ENCODE results near the gene UBE2J2.

UBE2J2 gene

DNA sequence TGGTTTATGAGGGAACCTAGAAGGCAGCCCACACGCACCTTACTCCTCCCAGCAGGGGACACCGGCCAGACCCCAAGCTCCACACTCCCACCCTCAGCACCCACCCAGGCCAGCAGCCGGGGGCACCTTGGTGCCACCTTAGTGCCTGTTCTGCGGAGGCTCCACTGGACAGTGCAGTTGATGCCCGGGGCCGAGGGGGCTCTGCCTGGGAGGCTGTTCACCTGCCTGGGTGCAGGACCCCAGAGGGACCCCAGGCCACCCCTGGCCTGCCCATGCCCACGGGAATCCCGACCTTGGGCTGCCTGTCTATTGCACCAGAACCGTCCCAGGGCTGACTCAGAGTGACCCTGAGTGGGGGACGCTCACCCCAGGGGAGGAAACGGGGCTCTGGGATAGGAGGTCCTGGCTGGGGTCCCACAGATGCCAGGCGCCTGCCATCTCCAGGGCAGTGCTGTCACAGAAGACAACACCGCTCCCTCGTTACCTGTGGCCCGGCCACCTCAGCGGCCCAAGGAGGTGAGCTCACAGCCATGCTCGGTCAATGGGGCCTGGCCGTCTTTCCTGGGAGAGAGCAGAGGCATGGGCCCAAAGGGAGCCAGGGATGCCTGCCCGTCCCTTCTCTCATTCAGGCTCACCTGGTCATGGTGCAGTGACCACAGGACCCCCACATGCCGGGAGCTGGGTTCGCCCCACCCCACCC, 7.3 kb upstream of the UBE2J2 start:
- DNase-seq (ENCODE audit: low read depth), result no peak

DNA sequence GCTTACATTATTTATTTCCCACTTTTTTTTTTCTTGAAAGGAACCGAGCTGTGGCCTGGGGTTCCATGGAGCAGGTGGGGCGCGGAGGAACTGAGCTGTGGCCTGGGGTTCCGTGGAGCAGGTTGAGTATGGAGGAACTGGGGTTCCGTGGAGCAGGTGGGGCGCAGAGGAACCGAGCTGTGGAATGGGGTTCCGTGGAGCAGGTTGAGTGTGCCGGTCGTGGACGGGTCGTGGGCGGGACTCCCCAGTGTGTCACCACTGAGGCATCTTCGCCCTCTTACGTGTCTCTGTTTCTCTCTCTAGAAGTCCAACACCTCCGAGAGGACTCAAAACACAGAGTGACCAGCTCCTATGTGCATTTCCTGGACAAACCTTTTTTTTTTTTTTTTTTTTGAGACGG, 5.4 kb upstream of the UBE2J2 start:
- no peak for DNase-seq (ENCODE audit: low read depth)

DNA sequence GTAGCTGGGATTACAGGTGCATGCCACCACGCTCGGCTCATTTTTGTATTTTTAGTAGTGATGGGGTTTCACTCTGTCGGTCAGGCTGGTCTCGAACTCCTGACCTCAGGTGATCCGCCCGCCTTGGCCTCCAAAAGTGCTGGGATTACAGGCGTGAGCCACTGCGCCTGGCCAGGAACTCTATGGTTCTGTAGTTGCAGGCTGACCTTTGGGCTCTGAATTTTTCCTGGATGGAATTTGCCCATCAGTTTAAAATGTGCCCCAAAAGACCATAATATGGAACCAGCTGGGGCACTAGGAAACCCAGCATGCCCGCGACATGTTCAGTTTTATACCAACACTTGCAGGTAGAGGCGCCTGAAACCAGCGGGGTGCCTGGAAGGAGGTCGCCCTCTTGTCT, 5.0 kb upstream of the UBE2J2 start:
- DNase-seq (ENCODE audit: low read depth), result no peak

DNA sequence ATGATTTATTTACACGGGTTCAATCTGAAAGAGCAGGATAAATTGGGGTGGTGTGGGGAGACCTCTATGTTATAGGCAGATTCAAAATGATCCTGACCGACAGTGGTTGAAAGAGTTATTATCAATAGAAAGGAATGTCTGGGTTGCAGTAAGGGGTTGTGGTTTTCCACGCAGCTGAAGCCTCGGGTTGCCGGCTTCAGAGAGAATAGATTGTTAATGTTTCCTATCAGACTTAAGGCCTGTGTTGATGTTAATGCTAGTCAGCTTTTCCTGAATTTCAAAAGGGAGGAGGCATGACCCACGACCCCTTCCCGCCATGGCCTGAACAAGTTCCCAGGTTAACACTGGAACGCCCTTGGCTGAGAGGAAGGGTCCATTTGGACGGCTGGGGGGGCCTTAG, 2.2 kb upstream of the UBE2J2 start:
- no peak for DNase-seq (ENCODE audit: low read depth)

DNA sequence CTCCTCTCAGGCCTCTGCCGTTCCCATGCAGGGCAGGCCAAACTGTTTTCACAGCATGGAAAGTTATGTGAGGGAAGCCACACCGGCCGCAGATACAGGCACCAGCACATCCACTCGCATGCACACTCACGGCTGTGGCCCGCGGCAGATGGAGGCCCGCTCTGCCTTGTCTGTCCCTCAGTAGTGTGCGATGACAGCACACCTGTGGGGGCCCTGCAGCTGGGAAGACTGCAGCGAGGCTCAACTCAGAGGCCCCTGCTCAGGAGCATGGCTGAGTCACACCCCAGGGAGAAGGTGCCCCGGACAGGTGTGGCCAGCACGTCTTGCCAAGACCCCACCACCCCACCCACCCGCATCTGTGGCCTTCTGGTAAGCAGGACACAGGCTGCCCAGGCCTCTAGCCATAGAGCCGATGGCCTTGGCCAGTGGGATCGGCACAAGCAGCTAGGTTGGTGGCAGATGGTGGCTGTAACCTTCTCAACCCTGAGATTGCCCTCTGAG, 1.3 kb upstream of the UBE2J2 start:
- DNase-seq (ENCODE audit: low read depth), result no peak

DNA sequence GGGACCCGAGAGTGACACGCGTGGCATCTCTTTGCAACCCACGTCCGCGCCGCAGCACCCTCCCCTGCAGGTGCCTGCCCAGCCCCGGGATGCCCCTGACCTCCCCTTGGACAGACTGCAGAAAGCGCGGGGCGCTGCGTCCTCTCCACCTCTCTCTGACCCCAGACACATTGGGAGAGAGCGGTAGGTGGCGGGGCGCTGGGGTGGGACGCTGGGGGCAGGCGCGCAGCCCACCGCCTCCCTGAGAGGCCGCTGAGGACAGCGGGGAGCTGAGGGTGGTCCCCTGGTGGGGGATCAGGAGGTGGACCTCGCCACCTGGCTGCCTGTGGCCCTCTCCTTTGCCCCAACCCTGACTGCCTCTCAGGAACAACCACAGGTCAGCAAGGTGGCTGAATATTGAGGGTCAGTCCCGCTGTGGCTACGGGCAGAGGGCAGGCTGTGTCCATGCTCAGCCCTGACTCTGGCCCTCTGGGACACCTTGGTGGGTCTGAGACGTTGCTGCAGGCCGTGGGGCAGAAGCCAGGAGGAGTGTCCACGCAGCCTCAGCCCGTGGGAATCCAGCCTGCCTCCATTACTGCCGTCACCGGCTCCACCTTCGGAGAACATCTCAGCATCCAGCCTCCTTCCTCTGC, 761 bp upstream of the UBE2J2 start:
- no peak for DNase-seq (ENCODE audit: low read depth)

DNA sequence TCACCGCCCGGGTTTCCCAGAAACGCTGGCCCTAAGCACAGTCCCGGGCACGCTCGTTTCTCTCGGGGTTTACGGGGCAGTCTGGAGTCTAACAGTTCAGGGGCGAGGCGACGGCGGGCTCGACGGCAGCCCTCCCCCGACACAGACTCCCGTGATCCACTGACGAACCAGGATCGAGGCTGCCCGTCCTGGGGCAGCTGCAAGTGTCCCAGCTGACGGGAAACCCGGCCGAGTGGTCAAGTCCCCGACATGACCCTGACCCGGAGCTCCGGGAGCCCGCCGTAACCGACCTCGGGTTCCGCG, 494 bp downstream of the UBE2J2 start:
- DNase-seq (ENCODE audit: low read depth), result no peak

DNA sequence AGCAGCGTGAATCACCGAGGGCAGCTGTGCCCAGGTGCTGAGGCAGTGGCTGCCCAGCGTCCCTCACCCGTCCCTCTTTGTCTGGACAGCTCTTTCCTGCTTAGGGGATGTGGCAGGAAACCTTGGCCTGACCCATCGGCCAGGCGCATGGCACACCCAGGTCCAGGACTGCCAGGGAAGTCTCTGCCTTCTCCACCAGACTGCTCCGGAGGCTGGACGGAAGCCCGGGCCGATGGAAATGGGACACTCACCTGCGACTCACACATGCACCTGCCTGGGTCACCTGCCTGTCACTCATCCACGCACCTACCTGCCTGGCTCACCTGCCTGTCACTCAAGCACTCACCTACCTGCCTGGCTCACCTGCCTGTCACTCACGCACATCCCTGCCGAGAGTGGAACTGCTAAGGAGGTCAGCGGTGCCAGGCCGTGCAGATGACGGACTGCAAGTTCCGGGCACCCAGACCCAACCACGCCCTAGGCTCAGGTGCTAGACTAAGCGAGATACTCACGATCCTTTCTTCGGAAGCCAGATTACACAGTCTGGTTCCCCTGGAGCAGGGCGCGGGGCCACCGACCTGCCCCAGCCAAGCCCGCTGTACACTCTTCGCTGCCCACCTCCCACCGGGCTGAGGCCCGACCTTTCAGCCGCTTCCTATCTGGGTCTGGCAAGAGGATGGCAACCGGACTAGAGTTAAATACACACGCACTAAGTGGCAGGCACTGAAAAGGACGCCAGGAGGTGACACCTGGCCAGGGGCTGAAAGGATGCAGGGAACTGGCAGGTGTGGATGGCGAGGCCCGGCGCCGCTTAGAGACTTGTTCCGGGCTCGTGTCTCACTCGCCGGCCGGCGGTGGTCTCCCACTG, 1.1 kb downstream of the UBE2J2 start:
- no peak for DNase-seq (ENCODE audit: low read depth)

DNA sequence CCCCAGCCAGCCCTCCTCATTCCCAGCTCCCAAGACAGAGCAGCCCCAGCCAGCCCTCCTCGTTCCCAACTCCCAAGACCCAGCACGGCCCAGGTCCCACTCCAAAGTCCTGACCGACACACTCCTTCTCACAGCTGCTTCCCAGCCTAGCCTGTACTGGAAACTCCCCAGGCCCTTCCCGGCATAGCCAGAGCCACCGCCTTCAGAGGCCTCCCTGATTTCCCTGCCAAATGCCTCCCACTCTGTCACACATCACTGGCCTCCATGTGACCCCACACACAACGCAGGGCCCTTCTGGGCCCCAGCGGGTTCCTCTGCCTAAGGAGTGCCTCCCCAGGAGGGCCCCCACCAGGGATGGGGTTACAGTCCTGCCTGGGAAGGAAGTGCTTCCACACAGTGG, 2.8 kb downstream of the UBE2J2 start:
- no peak for DNase-seq (ENCODE audit: low read depth)

DNA sequence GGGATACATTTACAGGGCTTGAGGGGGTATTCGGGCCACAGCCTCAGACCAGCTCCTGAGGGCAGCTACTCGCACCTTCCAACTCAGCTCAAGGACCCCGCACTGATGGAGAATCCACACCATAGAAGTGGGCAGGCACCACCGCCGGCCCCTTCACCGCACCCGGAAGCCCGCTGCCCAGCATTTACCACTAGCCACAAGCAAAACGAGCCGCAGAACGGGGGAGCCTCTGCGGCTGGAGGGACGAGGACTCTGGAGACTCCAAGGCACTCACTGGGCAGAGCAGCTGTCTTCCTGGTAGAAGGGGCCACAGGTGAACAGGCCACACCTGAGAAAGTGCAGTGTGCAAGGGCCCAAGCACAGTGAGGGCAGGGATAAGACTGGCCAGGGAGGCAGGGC, 5.4 kb downstream of the UBE2J2 start:
- no peak for DNase-seq (ENCODE audit: low read depth)

DNA sequence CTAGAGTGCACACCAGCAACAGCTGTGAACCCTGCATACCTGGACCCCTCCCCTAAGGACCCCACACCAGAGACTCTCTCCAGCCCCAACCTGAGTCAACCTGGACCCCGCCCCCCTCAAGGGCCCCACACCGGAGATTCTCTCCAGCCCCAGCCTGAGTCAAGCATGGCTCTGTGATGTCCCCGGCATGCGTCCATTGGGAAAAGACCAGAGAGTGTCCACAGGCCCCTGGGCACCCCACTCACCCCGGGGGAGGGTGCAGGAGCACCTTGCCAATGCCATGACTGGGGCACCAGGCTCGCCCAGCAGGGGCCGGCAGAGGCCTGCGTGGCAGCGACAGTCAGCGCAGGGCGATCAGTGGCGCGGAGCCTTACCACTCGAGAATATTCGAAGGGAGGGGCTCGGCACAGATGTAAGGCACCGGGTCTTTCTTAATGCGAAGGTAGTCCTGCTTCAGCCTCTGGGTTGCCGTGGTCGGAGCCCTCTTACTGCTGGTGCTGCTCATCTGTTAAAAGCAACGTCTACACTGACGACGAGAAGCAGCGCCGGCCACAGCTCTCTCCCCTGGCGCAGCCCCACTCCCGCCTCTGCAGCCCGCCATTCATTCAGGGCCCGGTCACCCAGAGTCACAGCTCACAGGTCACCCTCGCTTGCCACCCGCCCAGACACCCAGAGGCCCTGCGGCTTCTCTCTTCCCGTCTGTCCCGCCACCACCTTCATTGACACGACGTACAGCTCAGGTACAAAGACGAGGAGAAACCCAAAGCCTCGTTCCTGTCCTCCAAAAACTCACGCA, 6.0 kb downstream of the UBE2J2 start:
- no peak for DNase-seq (ENCODE audit: low read depth)

DNA sequence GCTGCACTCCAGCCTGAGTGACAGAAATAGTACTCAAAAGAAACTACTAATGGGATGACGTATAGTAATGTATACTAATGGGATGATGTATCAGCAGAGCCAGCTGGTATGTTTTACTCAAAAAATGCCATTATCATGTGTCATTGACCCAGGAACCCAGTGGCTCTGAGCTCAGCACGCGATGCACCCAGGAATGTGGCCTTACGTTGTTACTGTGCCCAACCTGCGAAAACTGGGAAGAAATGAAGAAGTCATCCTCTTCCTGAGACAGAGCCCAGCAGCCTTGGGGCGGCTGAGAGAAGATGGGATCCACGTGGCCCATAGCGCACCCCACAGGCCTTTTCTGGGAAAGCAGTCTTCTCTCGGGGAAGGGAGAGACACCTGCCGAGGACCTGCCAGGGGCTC, 8.8 kb downstream of the UBE2J2 start:
- DNase-seq (ENCODE audit: low read depth), result no peak

DNA sequence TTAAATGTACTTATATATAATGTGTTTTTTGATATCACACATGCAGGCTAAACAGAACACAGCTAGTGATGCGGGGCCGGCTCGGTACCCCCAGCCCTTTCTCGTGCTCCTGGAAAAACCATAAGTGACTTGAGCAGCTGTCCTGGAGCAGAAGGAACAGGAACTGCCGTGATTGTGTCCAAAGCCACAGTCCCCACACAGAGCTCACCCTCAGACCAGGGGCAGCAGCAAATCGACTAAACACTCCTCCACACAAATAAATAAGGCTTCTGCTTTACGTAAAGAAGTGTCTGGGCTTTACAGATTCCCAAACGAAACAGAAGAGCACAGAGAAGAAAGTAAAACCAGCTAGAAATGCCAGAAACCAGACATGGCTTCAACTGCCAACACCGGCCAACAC, 9.6 kb downstream of the UBE2J2 start:
- no peak for DNase-seq (ENCODE audit: low read depth)

DNA sequence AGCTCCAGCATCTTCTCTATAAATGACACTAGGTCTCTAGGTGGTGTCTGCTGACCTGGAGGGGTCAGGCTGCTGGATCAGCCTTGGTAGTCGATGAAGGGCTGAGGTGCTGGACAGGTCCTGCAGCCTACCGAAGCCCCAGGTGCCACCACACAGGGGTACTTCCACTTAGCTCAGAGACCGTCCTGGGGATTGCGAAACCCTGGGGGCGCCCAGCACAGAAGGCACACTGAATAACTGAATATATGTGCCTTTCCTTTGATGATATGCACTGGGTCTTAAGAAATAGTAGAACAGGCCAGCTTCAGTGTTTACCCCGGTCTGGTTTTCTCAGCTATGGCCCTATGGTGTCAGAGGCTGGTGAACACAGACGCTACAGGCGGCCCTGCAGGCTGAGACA, 10.9 kb downstream of the UBE2J2 start:
- DNase-seq (ENCODE audit: low read depth), result no peak

DNA sequence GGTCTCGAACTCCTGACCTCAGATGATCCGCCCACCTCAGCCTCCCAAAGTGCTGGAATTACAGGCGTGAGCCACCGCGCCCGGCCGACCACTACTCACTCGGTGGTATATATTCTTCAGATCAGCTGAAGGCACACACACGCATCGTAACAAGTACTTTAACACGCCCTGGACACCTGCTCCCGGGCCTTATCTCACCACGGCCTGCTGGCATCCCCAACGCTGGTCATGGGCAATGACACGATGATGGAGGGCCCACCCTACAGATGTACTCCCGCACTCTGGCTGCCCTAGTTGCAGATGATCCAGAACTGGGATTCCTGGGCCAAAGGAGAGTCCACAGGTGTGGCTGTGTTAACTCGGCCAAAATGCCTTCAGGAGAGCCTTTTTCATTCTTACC, 11.6 kb downstream of the UBE2J2 start:
- DNase-seq (ENCODE audit: low read depth), result no peak

DNA sequence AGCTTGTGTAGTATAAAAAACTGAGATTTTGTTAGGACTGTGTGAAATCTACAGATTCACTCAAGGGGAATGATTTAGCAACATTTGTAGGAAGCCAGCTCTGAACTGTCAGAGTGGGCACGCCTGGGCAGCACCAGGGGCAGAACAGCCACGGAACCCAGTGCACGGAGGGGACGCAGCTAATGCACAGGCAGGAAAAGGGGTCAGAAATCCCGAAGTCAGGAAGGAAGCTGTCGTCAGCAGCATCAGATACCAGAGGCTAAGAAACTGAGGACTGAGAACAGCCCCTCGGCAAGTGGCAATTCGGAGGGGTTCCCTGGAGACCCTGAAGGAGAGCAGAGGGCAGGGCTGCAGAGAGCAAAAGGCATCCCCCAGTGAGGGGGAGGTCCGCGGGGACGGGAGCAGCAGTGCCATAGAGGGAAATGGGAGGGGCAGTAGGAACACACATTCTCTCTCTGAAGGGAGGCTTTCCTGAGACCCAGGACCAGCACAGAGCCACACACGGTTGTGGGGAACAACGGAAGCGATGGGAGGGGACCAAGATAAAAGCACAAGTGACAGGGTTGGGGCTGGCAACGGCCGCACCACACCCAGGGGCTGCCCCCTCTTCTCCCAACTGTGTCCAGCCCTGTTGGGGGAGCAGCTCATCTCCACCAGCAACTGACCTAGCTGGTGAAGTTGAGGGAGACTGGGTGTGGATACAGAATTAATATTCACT, 12.7 kb downstream of the UBE2J2 start:
- DNase-seq (ENCODE audit: low read depth), result no peak

DNA sequence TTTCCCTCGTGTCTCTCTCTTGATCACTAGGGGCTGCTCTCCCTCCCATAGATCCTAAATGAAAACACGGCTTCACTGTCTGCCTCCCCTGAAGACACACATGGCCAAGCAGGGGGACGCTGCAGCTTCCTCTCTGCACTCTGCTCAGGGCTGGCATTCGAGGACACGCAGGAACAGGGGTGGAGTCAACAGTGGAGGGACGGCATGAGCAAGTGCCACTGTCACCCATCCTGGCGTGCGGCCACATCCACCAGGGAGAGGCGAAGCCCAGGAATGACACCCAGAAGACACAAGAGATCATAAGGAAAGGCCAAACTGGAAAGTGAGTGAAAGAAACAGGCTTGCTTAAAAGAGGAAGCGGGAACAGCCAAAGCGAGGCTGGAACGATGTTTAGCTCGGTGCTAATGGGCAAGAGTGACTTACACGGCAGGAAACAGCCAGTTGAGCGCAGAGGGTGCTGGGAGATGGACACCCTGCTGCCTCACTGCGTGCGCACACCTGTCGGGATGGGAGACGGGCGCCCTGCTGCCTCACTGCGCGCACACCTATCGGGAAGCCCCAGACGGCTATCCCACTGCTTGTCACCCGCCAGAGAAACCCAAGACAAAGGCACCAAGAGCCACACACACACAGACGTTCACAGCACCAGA, 13.6 kb downstream of the UBE2J2 start:
- DNase-seq (ENCODE audit: low read depth), result no peak

DNA sequence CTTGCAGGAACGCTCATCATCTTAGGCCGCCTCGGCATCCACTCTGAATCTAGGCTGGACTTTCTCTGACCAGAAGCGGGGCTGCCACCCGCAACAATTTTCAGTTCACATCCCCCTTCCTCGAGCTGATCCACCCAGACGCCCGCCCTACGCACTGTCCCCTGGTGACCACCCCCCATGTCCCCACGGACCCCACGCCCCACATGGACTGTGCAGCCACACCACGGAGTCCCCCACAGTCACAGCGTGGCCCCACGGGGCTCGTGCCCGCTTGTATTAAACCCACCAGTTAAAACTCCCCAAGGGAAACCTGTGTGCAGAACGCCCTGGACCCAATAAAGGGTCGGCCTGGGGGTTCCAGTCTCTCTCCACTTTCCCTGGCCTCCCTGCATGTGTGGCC, 14.1 kb downstream of the UBE2J2 start:
- no peak for DNase-seq (ENCODE audit: low read depth)

DNA sequence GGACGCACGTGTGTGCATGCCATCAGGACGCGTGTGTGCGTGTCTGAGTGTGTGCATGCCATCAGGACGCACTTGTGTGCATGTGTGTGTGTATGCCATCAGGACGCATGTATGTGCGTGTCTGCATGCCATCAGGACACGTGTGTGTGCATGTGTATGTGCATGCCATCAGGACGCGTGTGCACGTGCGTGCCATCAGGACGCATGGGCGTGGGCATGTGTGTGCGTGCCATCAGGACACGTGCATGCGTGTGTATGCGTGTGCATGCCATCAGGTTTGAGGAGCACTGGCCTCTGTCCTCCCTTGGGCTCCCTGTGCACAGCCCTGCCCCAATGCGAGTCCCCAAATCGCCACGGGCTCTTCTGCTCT, 14.6 kb downstream of the UBE2J2 start:
- no peak for DNase-seq (ENCODE audit: low read depth)

DNA sequence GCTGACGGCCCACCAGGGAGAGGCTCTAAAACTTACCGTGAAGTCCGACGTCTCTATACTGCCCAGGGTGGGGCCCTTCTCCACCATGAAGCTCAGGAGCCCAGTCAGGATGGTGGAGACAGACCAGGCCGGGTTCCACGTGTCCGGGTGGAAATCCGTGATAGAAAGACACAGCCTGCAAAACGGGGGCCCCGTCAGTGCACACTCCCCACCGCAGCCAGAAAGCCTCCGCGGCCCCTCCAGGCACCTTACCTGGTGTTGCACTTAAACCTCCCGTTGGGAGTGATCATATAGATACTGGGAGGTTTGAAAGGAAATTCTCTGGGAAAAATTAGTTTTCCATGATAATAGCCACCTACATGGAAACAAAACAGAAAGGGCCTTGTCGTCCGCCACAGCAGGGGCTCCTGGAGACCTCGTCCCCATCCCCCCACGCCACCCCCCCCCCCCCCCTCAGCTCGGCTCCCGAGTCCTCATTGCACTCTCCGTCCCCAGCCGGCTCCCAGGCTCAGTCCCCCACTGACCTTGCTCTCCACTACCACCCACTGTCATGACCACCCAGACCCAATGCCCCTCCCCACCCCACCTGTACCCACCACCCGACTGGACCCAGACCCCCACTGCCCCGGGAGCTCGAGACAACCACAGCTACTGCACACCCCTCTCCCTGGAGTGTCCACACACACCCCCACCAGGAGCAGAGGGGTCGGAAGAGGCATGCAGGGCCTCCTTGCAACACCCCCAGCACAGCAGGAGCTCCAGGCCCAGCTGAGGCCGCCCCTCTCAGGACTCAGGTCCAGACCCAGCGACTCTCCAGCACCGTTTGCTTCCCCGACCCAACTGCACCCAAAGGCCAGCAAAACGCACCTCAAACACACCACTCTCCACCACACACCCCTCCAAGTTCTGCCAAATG, 16.4 kb downstream of the UBE2J2 start:
- DNase-seq (ENCODE audit: low read depth), result no peak
